Stimulated activated CD4-positive, alpha-beta T cell treated with anti-CD3 and anti-CD28 coated beads, Interleukin-4, amount 100 ng/mL, for 48 hours (primary cell): Measurements from ENCODE around the gene FAN1.

Experiments used
- DNase-seq, 2 donors: peaks; one replicate each; pipeline ENCODE4 v3.0.0-alpha.2; 2020; ENCODE audit warnings: low read depth in 2 of 2

Gene FAN1

DNA sequence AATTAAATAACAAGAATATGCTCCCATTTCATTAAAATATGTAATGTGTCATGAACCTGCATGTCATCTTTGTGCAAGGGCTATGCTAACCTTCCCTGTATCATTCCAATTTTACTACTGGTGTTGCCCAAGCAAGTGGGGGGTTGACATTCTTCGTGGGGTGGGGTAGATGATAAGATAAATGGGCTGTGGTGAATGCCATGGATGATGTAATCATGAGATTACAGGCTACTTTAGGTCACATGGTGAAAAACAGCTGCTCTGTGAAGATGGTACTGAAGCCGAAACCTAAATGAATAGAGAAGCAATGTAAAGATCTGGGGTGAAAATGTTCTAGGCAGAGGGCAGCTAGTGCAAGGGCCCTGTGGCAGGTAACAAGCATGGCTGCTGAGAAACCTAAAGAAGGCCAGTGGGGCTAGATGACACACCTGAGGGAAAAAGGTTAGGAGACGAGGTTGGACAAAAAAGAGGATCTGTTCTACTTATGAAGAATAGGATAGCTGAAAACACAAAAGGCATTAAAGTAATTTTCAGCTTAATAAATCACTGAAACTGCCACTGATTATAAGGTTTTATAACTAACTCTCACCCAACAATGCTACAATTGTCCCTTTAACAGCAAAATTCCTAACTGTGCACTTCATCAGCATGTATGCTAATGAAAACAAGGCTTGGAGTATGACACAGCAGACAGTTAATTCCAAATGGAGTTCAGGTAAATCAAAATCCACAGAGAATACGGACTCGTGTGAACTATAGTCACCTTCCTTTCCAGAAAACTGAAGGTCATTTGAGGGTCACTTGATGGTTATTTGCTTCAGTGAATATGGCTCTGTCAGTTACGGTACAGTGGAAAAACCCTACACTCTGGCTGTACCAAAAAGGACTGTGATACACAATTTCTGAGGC, 52.8 kb downstream of the FAN1 start:
- DNase-seq = no peak

DNA sequence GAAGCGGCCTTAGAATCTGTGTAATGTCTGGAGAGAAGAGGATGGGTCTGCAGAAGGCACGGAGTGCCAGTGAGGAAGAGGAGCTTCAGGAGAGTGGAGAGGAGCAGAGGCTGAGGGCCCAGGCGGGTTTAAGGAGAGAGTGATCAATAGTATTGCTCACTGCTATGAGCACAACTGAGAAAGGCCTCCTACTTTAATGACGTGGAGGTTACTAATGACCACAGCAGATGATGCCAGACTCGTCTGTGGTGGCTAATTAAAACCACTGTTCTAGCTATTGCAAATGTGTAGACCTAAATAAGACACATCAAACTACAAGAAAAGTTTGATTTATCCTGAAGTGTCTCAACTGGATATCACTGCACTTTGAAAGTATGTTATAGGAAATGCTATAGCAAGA, 54.5 kb downstream of the FAN1 start:
- DNase-seq = no peak

DNA sequence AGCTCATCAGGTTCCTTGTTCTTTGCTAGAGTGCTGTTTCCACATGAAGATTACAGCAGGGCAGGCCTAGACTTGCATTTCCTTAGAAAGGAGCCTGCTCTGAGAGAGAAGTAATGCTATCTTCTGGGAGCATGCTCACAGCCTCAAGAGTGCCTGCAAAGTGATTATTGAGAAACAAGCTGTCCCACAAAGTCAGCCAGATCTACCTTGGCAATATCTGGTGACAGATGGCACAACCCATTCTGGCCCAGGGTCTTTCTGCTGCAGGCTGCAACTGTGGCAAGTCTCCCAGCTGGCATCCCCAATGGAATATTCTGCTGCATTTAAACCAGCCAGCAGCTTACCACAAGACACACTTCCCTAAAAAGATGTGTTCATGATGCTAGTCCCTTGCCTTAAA, 58.4 kb downstream of the FAN1 start:
- DNase-seq = no peak

DNA sequence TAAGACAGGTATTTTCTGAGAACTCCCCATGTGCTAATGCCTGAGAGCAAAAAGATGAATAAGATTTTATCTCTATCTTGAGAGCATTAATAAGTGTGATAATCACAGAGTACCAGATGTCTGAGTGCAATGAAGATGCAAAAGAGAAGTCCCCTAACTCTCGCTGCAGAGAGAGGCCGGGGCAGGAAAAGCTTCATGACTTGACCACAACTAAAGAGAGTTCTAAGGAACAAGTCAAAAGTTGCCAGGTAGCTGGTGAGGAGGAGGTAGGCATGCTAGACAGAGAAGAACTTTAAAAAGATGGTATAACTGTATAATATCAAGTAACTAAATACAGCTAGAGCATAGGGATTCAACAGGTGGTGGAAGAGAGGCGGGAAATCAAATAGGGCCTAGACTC, 58.9 kb downstream of the FAN1 start:
- DNase-seq = no peak

DNA sequence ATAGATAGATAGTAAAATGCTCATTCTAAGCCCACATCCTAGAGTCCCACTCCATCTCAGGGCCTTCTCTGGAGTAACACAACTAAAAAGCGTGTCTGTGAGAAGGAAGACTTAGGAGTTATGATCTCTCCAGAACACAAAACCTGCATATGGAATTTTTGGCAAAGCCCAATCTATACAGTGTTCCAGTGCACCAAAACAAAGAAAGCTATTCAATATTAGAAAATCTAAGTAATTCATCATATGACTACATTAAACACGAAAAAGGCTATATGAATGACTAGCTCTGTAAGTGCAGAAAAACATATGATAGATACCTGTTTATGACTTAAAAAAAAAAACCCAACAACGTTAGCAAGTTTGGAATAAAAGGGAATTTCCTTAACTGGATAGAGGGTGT, 60.0 kb downstream of the FAN1 start:
- no peak for DNase-seq

DNA sequence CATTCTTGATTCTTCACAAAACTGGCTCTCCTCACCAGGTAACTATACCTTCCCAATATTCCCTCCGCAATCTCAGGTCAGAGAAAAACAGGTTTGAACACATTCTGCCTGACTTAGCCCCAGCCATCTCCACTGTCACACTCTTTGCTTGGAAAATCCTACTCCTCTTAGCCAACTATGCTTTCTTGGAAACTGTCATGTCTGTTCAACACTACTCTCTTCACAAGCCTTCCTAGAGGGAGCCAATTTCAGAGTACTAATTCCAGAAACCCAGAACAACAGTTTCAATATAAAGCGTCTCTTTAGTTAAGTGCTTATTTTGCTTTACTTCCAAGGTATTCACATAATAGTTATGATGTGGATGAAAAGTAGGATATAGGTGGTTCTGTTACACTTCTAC, 66.0 kb downstream of the FAN1 start:
- no peak for DNase-seq

DNA sequence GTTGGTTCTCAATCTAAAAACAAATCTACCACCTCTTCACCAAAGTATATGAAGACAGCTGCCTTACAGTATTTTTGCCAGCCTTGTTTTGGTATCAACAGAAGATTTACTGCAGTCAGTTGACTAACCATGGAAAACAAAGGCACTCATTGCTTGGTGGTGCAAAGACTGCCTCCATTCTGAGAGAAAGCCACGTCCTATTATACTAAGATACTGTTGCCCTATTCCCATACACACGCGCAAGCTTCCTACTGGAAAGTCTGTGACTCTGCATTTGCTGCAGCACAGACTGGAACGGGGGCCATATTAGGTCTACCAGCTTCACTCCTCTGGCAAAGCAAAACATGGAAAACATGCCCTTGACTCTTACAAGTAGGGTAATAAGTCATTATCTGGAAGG, 69.7 kb downstream of the FAN1 start:
- no peak for DNase-seq

DNA sequence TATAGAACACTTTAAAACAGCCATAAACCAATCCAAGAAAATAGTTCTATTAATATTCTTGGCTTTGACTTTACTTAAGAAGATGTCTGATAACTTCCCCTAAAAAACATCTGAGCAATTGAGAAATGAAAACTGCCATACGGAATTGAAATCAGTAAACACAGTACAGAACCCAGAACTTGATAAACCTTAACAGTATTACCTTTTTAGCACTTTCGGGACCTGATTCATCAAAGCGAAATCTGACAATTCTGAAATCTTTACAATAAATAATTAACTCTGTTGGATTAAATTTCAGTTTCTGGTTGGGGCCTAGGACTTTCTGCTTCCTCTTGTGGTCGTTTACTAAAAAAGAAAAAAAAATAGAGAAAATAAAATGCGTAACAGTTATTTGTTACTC, 70.4 kb downstream of the FAN1 start:
- no peak for DNase-seq

DNA sequence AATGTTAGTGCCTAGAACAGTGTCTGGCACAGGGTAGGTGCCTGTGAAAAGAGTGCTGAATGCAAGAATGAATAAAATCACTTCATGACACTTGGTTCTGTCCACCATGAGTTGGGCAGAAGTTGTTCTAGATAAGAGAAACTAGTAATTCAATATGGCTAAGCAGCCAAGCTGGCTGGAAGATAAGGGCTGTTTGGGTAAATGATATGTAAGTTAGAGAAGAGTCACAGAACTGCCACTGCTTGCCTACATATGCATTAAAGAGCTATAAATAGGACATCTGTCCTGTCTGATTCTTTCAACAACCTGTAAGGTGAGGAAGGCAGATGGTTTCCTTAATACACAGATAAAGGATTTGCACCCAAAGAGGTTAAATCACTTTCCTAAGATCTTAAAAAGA, 74.6 kb downstream of the FAN1 start:
- no peak for DNase-seq

DNA sequence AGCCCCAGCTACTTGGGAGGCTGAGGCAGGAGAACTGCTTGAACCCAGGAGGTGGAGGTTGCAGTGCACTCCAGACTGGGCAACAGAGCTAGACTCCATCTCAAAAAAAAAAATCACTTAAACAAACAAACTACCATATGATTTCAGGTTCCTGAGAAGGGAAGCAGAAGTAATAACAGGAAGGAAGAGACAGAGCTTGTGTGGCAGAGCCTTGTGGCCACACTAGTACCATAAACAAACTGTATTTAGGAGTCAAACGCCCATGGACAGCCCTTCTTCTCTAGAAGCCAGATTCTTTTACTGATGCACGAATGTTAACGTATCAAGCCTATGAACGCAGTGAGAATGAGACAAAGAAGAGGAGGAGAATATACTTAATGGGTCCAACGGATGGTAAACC, 75.7 kb downstream of the FAN1 start:
- DNase-seq = no peak

DNA sequence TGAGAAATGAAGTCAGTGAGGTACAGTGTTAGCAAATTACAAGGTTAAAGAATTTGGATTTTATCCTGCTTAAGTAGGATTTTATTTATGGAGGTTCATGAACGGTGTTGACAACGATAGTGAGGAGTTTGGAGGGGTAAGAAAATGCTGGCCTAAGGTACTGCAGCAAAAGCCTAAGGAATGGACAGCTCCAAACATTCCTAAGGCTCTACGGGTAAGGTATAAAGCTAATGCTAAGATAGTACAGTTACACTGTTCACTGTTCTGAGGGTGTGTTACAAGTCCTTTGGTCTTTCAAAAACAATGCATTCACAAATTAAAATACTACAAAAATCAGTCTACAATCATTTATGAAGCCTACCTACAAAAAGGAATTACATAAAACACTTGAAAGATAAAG, 80.4 kb downstream of the FAN1 start:
- DNase-seq = no peak

DNA sequence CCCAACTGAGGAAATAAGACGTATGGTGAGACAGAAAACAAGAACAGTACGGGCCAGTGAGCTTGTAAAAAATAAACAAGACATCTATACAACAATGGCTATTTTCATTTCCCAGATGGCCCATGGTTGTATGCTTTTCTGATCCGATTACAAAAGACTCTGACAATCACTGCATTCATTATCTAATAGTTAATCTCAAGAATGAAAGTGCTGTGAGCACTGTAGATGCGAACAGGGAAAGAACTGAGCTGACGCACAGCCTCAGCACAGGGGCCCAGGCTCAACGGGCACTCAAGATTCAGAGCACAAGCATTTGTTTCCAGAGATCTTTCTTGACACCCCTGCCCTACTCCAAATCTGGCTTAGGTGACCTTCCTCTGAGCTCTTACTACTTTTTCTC, 80.8 kb downstream of the FAN1 start:
- DNase-seq = no peak

DNA sequence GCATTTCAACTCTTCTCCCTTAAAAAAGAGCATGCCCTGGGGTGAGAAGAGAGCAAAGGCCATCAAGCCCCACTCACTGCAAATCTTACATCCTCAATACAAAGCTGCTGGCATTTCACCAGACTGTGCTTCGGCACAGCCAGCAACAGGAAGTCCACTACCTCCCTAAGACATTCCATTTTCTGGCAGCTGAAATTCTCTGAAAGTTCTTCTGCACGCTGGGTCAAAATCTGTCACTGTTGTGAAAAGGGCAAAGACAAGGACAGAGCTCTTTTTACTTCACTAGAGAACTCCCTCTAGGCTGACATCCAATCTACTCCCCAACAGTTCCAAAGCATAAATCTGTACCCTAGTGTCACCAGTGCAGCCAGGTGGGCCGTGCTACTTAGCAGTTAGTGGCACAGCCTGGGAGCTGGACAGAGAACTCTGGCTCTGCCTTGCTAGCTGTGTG, 81.4 kb downstream of the FAN1 start:
- no peak for DNase-seq

DNA sequence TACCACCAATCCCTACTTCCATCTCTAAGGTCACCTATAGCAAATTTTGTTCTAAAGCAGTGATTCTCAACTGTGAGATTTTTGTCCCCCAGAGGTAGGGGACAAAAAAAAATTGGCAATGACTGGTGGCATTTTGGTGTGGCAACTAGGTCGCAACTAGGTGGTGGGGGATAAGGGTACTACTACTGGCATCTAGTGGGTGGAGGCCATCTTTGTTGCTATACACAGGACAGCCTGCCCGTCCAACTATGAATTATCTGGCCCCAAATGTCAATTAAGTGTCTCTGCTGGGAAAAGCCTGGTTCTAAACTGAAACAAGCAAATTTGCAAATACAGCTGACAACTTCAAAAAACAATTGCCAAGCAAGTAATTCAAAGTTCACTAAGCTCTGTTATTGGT, 86.3 kb downstream of the FAN1 start:
- DNase-seq = no peak

DNA sequence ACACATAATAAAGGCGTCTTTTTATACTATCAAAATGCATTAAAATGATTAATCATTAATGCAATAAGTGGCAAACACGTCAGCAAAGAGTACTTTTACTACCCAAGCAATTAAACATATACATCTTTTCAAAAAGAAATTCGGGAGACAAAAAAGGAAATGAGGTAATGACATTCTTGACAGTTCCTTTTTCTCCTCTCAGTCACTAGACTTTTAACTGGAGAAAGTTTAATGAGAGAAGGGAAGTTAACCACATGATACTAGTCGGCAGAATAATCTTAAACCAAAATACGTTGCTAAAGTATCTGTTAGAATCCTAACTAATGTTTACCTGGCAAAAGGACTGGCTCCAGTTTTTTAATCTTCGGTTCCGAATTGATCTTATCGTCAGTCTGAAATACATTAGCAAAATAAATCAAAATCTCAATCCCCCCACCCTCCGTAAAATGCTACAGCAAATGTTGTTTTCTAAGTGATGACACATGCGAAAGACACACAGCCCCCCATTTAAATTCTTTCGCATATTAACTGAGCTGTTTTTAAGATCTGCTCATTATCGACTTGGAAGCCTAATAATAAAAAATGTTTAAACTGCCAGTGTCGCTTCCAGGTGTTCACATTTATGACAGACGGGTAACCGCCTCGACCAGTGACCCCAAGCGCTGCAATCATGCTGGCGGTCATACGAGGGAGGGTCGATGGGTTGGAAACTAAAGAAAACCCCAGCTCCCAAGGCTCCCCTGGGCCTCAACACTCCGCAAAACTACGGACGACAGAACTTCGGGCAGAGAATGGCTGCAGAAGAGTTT, 86.9 kb downstream of the FAN1 start:
- no peak for DNase-seq

DNA sequence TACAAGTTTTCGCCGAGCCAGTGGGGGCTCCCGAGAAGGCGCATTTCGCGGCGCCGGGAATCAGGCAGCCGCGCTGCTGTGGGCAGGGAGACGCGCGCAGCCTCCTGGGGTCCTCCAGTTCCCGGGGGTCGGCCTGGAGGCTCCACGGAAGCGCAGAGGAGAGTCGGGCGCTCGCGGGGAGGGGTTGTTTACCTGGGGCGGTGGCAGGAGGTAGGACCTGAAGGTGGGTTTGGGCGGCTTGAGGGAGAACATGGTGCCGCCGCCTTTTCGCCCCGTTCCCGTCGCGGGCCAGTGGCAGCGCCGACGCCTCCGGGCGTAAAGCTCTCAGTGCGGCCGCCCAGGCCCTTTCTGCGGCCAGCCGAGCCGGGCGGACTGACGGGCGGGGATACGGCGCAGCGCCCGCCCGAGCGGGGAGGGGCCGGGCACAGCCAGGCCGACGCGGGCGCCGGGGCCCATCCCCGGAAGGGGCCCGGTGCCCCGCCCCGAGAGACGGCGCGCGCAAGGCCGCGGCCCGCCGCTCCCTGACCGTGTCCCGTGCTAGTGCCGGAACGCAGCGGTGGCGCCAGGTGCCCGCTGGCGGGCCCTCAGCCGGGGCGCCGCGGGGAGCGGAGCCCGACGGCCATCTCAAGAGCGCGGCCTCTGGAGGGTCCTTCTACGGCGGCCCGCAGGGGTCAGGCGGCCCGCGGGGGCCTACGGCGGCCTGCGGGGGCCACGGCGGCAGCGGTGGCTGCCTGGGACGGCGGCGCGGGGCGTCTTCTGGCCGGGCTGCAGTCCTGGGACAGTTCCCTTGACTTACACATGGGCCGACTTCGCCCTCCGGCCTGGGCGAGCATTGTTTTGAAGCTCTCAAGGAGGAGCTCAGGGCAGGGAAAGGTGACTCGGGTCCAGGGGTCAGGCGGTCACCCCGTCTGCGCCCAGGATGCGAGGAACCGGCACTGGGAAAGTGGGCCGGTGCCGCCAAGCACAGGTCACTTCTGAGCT, 87.8 kb downstream of the FAN1 start, which contains the start of gene MTMR10:
Gene MTMR10 (minus strand): TSS at position 374 of the 981 bp plus-strand sequence. CDS start 122 bp downstream, at position 252.
- peak; percentile 54 to 68 for DNase-seq

DNA sequence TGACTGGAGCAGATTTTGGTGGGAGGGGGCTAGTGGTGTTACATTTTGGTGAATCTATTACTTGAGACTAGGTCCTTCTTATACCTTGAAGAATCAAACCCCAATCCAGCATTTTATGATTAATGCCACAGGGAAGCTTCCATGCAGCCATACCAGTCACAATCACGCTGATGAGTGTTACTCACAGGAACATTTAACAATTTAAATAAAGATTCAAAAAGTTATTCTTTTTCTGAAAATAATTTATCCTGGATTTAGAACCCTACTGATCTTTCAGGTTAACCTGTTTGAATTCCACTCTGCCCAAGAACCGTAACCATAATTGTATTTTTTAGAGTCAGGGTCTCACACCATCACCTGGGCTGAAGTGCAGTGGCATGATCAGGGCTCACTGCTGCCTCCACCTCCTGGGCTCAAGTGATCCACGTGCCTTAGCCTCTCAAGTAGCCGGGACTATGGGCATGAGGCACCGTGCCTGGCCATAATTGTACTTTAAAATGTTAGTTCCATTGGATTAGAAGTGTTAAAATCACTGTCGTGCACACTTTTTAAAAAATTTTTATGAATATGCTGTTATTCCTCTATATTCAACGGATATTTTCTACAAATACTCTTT, 88.6 kb downstream of the FAN1 start:
- no peak for DNase-seq
